SW 1271 (cell line): ENCODE results near the gene FCRL2.
"Not testable (repeated sequence)": the region's sequence is repeated elsewhere in the genome, so short reads cannot be mapped to it uniquely, and the experiment has no call there.

Experiments used
- DNase-seq, 2 experiments: peaks; one replicate each; lab custom pipeline; 2025; lab: John Stamatoyannopoulos, UW

FCRL2 gene

DNA sequence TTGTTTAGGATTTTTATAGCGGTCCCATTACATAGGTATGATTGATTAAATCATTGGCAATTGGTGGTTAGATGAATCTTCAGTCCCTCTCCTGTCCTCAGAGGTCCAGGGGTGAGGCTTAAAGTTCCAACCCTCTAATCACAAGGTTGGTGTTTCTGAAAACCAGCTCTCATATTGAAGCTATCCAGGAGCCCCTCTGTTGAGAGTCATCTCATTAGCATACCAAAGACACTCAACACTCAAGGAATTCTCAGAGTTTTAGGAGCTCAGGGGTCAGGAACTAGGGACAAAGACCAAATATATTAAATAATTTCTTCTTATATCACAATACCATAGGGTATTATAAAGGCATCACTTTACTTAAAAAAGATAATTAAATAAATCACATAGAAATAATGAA lies 23.3 kb downstream of the FCRL2 start:
- DNase-seq, result no peak

DNA sequence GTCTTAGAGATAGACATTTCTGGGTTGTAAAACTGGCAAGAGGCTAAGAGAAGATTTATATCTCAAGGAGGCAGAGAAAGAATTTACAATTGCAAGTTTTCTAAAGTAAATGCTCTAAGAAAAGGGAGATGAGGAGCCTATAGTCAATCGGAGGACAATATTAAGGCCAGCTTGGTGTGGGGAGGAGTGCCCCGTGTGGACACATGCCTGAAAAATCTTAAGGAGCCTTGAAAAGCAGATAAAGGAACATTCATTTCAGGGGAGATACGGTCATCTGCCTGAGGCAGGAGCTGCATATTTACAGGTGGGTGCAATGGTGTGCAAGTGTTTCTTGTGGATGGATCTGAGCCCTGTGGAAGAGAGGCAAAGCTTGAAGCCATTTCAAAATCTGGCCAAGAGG lies 25.6 kb downstream of the FCRL2 start:
- no peak for DNase-seq

DNA sequence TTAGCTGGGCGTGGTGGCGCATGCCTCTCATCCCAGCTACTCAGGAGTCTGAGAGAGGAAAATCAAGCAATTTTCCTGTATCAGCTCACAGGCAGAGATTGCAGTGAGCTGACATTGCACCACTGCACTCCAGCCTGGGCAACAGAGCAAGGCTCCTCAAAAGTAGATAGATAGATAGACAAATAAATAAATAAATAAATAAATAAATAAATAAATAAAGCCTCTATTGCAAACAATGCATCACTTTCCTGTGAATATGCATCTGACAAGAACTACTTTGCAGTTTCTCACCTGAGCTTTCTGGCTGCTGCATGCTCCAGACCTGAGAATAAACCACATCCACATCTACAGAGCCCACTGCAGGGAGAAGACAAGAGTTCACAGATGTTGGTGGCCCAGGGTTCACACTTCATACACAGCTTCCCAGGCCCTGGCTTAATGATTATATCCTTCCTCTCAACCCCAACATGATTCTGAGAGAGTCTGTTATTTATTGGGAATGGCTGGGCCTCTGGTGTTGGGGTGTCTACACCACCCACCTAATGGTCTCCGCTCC lies 28.6 kb downstream of the FCRL2 start:
- no peak for DNase-seq

DNA sequence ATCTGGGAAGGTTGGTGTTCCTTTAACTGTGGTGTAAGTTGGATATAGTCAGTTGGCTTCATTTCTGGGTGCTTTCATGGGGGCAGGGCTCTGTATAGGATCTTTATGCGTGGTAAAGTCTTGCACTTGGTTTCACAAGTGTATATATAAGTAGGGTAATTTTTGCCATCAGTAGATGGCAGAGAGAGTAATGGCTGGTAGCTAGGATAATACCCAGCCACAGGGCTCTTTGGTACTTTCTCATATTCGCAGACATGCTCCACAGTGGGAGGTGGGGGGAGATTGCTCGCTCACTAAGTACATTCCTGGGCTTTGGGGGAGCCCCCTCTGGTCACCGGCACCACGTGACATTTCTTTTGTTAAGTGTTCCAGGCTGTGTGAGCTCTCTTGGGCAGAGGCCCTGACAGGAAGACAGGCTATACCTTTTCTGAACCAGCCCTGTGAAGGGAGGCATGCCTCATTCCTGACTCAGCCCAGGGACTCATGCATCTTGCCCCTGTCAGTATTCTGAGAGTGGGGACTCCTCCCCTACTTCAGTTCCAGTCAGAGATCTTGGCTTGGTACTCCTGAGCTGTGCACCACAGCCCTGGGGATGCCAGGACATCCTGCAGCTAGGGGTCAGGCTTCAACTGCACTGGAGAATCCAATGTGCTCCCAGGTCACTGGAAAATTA lies 37.6 kb downstream of the FCRL2 start:
- no peak for DNase-seq

DNA sequence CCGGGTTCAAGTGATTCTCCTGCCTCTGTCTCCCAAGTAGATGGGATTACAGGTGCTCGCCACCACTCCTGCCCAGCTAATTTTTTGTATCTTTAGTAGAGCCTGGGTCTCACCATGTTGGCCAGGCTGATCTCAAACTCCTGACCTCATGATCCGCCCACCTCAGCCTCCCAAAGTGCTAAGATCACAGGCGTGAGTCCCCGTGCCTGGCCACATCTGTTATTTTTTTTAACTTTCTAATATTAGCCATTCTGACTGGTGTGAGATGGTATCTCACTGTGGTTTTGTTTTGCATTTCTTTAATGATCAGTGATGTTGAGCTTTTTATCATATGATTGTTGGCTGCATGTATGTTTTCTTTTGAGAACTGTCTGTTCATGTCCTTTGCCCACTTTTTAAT lies 40.9 kb downstream of the FCRL2 start:
- not testable (repeated sequence) for DNase-seq

DNA sequence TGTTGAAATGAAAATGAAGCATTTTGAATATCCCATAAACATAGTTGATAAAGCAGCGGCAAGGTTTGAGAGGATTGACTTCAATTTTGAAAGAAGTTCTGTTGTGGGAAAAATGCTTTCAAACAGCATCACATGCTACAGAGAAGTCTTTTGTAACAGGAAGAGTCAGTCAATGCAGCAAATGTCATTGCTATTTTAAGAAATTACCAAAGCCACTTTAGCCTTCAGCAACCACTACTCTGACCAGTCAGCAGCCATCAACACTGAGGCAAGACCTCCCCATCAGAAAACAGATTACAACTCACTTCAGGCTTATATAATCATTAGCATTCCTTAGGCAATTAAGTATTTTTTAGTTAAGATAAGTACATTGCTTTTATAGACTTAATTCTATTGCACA lies 42.6 kb downstream of the FCRL2 start:
- no peak for DNase-seq

DNA sequence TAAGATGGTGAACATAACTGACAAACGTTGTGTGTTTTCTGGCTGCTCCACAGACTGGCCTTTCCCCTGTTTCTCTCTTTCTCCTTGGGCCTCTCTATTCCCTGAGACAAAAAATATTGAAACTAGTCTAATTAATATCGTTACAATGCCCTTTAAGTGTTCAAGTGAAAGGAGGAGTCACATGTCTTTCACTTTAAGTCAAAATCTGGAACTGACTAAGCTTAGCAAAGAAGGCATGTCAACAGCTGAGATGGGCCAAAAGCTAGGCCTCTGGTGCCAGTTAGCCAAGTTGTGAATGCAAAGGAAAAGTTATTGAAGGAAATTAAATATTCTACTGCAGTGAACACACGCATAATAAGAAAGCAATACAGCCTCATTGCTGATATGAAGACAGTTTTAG lies 44.2 kb downstream of the FCRL2 start:
- no peak for DNase-seq

DNA sequence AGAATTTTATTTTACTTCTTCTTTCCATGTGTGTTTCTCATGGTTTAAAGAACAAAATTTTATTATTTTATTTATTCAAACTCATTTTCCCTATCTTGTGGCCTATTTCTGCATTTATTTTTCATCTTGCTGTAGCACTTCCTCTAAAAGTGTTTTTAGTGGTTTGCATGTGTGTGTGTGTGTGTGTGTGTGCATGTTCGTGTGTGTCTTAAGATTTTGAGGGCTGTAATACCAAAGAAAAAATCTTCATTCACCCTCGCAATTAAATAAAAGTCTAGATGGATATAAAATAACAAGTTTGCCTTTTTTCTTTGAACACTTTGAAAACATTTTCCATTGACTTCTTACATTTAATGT lies 51.7 kb downstream of the FCRL2 start:
- DNase-seq, result no peak

DNA sequence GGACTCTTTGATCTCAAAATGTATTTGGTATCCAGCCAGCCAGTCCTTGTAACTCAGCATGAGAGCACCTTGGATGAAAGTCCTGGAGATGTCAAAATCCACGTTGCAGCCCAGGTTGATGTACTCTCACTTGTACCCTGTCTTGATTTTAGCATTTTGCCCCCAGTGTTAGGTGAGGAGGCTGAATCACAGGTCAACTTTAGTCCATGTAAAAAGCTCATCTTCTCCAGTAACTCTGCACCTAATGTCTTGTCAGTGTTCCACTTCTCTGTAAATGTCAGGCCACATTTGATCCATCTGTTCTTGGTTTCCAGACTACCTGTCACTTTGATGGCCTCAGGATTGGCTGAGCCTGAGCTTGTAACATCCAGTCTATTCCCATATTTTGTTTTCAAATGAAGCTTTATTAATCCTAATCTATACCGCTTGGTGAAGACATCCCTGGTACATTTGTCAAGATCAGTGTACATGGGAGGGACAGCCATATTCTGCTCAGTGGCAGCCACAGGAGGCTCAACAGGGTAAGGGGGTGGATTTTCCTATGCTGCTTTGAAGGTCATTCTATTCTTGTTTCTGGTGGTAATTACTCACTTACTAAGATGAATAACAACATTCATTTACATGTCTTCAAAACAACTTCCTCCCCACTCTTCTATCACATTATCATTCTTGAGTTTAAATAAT lies 52.3 kb downstream of the FCRL2 start:
- DNase-seq, result no peak

DNA sequence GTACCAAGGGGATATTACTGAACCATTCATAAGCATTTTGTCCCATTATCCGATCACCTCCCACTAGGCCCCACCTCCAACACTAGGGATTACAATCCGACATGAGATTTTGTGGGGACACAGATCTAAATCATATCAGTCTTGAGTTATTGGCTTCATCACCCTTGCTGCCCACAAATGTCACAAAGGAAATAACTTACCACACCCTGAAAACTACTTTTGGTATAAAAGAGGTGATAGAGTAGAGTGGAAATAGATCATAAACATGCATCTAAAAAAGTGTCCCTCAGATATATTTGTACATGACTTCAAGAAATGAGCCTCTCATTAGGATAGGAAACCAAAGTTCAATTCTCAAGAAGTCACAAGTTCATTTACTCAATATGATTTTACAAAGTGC lies 53.8 kb downstream of the FCRL2 start:
- no peak for DNase-seq

DNA sequence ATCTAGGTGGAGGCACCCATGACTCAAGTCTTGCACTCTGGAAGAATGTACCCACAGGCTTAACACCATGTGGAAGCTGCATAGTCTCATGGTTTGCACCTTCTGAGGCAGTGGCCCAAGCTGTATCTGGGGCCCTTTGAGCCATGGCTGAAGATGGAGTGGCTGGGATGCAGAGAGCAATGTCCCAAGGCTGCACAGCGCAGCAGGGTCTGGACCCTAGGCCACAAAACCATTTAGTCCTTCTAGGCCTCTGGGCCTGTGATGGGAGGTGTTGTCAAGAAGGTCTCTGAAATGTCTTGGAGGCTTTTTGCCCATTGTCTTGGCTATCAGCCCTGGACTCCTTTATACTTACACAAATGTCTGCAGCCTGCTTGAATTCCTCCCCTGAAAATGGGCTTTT lies 54.9 kb downstream of the FCRL2 start:
- no peak for DNase-seq

DNA sequence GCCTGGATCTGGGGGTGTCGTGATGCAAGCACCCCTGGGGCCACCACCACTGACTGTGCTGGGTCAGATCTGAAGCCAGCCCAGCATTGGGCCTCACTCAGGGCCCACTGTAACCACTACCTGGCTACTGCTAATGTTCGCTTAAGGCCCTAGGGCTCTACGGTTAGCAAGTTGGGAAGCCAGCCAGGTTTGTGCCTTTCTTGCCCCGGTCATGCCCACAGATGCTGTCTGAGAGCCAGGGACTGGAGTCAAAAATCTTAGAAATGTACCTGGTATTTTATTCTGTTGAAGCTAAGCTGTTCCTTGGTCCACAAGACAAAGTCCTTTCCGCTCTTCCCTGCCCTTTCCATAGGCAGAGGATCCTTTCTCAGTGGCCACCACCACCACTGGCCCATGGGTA lies 61.2 kb downstream of the FCRL2 start:
- DNase-seq, result no peak

DNA sequence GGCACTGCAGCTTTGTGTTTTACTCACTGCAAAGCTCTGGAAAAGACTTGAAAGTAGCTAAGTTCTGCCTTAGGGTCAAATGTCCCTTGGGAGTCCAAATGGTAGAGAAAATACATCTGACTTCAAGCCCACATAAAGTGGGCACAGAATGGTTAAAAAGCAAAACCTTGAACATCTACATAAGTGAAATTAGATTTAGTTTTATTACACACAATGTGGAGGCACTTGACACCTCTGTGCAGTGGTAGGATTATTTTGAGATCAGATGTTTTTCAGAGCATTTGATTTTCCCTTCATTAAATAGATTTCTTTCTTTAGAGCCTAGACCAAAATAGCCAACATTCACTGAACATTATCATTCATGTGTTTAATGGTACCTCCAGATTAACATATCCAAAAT lies 65.1 kb downstream of the FCRL2 start:
- DNase-seq, result no peak

DNA sequence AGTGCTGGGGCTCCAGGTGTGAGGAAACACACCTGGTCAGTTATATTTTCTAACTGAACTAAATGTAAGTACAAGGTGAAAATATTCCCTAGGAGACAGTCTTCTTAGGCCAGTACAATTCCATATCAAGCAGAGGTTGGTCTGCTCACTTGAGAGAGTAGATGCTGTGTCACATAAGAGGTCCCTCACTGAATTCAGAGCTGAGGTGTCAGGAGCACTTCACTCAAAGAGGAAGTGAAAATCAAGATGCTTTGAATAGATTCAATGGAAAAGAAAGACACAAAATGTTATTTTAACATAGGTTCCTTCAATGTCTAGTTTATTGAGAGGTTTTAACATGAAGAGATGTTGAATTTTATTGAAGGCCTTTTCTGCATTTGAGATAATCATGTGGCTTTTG lies 72.1 kb downstream of the FCRL2 start:
- DNase-seq, result no peak

DNA sequence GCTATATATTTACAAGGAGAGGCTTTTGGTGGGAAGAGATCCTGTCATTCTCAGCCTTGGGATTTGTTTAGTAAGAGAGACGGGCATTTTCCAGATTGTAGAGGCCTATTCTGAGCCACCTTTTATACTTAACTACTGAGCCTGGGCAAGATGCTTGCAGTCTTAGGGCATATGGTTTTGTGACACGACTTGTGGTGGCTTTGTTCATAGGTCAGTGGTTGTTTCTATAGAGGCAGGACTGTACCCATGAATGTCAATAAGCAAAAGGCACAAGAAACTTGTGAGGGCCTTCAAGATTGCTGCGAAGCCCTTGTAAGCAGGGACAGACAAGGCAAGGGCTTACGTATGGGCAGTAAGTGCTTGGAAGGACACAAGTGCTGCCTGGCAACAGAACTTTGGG lies 73.0 kb downstream of the FCRL2 start:
- no peak for DNase-seq

DNA sequence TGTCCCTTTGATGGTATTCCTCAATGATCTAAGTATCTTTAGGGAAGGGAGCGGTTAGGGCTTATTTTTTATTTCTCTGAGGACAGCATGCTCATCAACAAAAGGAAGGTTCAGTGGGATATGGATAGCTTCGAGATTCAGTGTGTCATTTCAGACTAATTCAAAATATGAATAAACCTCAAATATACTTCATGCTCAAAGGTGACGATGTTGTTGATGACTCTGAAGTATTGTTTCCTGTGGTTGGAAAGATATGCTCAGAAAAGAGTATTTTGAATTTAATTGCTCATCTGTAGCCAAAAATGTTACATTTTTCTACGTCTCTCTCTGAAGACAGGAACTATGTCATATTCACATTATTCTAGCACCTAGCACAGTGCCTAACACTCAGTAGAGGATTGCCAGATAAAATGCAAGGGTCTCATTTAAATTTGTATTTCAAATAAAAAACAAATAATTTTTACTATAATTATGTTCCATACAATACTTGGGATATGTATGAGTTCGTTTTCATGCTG lies 74.6 kb downstream of the FCRL2 start:
- no peak for DNase-seq

DNA sequence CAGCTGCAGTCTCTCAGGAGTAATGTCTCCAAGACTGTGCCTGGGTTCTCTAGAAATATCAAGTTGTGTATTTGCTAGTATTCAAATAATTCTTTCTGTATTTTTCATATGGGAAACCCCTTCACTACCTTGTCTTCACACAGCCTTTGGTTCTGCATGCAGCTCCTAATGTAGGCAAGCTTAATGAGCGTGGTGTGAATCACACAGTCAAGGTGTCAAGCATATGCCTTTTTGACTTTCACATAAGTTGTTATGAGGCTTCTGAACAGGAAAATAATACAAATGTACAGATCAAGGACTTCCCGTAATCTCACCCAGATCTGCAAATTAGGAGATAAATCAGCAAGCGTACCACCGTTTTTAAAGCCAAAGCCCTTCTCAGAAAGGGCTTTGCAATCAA lies 76.2 kb downstream of the FCRL2 start, which contains the start of gene FCRL3:
Gene FCRL3 (minus strand): TSS at position 38 of the 400 bp plus-strand sequence. CDS start 280 bp downstream, outside the sequence.
- no peak for DNase-seq

DNA sequence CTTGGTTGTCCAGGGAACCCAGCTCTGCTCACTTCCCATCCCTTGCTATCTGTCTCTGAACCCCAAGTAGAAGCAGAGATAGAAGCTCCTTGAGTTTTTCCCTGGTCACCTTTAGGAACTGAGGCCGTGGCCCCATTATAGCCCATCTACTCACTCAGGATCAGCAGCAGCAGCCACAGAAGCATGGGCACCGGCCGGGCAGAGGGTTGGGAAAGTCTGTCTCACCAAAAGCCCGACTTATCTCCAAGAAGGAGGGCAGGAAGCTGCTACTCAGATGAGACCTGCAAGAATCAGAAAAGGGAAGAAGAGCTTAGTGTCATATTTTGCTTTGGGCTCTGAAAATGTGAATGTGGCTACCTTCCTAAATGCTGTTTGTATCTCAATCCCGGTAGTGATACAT lies 76.6 kb downstream of the FCRL2 start:
- no peak for DNase-seq

DNA sequence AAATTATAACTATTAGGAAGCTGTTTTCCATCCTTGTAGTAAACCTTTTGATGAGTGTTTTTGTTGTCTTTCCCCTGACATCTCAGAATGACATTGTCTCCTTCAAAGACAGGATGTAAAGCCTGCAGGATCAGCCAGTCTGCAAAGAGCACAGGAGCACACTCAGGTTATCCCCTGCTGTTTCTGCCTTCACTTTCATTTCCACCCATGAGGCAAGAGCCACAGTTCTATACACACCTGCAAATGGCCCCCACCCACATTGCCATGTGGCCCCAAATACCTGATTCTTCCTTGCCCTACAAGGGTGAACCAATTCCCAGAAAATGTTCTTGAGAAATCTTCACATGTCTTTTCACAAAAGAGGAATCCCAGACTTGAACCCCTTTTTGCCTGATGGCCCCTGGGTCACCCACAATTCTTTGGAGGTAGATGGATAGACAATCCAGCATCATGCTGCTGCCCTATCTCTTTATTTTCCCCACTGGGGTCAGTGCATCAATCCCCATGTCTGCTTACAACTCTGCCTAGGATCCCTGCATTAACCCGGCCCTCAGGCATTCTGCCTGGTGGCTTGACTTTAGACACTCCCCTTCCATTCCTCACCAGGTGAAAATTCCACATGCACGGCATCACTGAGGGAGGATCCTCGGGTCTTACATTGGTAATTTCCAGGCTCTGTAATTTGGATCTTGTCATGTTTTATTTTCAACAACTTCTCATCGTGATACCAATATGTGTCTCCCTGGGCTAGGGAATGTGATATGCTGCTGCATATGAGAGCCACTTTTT lies 79.0 kb downstream of the FCRL2 start:
- no peak for DNase-seq

DNA sequence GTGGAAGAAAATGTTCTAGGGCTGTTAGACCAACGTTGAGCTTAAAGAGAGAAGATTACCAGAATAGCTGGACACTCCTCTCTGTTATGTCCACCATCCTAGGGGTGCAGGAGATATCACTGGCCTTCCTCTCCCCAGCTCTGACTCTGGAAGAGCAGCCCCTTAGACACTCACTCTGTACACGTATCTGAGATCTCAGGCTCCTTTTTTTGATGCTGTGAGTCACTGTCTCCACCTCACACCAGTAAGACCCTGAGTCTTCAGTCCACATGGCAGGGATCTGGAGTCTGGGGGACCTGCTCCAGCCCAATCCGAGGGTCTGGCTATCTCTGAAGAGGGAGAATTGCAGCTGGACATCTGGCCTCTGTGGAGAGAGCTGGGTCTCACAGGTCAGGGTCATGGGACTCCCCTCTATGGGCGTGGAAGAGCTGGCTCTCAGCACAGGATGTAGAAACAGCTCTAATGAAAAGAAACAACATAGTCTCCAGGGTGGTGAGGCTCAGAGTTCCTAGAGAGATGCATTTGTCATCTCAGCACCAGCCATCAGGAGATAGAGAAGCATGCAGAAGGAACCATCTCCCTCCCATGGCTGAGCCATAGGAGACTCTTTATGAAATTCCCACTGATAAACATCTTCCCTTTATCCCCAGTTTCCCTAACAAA lies 79.8 kb downstream of the FCRL2 start:
- no peak for DNase-seq
